Heart left ventricle (tissue), 13 donors: ENCODE measurements around the gene SRPK1.

Experiments used
- CTCF ChIP-seq, 12 donors: fragments of 200-600 bp; sonication (generic) in 4 of 12; IDR thresholded peaks; one replicate each; pipeline versions ENCODE4 v1.5.0 to v1.8.0; 2018 to 2022; ENCODE audit warnings: antibody characterized with exemption in 12 of 12, mild to moderate bottlenecking in 5 of 12
- POLR2A ChIP-seq, 2 donors: fragments of 450-650 bp; IDR thresholded peaks; one replicate each; pipeline ENCODE4 v1.6.1; 2017; ENCODE audit warnings: antibody characterized with exemption in 2 of 2, mild to moderate bottlenecking in 2 of 2, moderate library complexity in 2 of 2
- donor health status: ischemic (EF 13 %, LVEDD 7.1; RV severe dilation, severe dysfunction).
- donor health status: DM: no; HTN: yes; CAD: no.
- donor health status: DM: no; HTN: no; CAD: no.
- donor health status: ischemic (EF 25% LVEDD 6.9; RV normal size, moderate dysfunction).
- donor health status: ischemic (EF 25% LVEDD 5.7; RV mildly dilated, moderate dysfunction).
- donor health status: ischemic (EF 35%, LVEDD 5.7; RV mildly dilated, moderate dysfunction).
- donor health status: nonischemic (EF 11% LVEDD 7.7; RV severe dilation, severe dysfunction).
- donor health status: DM: yes; HTN: yes; CAD: no.
- donor health status: PGD.
- donor health status: ischemic (EF 29% LVEDD 5.4; RV normal size, mild dysfunction).
- donor health status: nonischemic (EF 23%, LVEDD 6.1; RV moderate dilation, normal function).

GRCh38 chr6:35925961-35926360 lies 5.1 kb upstream of the SRPK1 start:
- TF ChIP-seq CTCF (IDR thresholded peaks at IDR 0.05) (no peak), POLR2A (IDR thresholded peaks at IDR 0.05) (no peak)
